TTC549 (cell line): Measurements from ENCODE around the gene TMEM187.

Experiments
- FAIRE-seq: peaks from 2 replicates; lab custom pipeline; 2012; peaks lifted over from hg19 to GRCh38; lab: Jason Lieb, UNC

TMEM187 gene

GRCh38 chrX:153935326-153935851 is 37.2 kb upstream of the TMEM187 start:
- FAIRE-seq, result no peak

- no peak for FAIRE-seq
These were observed 35.5 kb upstream of the TMEM187 start for GRCh38 chrX:153937056-153937455.

- FAIRE-seq, result no peak
These were observed 34.2 kb upstream of the TMEM187 start for GRCh38 chrX:153938226-153938786.

- FAIRE-seq, result no peak
These were observed 33.0 kb upstream of the TMEM187 start for GRCh38 chrX:153939573-153939972.

GRCh38 chrX:153941336-153942252 is 31.0 kb upstream of the TMEM187 start:
- FAIRE-seq, result no peak

GRCh38 chrX:153944140-153944799 is 28.3 kb upstream of the TMEM187 start, which contains the start of gene RENBP:
RENBP (minus strand) TSS chrX:153944643; CDS start chrX:153944610, 33 bp downstream.
- no peak for FAIRE-seq

GRCh38 chrX:153944800-153945150 is 27.8 kb upstream of the TMEM187 start:
- FAIRE-seq, result no peak

- FAIRE-seq, result no peak
These were observed 26.3 kb upstream of the TMEM187 start for GRCh38 chrX:153945956-153946943.

GRCh38 chrX:153947009-153947769 is 25.4 kb upstream of the TMEM187 start:
- peak; percentile 84 for FAIRE-seq

GRCh38 chrX:153948002-153948466 is 24.5 kb upstream of the TMEM187 start:
- FAIRE-seq, result no peak

- FAIRE-seq, result no peak
These were observed 23.4 kb upstream of the TMEM187 start for GRCh38 chrX:153948847-153949805.

GRCh38 chrX:153950127-153950526 is 22.4 kb upstream of the TMEM187 start:
- FAIRE-seq, result no peak

GRCh38 chrX:153951683-153952372 is 20.7 kb upstream of the TMEM187 start:
- no peak for FAIRE-seq

GRCh38 chrX:153952373-153953026 is 20.1 kb upstream of the TMEM187 start:
- no peak for FAIRE-seq

- no peak for FAIRE-seq
These were observed 19.2 kb upstream of the TMEM187 start for GRCh38 chrX:153953342-153953830.

- no peak for FAIRE-seq
These were observed 18.5 kb upstream of the TMEM187 start for GRCh38 chrX:153953892-153954557.

- FAIRE-seq, result no peak
These were observed 17.9 kb upstream of the TMEM187 start for GRCh38 chrX:153954558-153955227.
